DOHH2 (cell line): ENCODE measurements around the gene BATF2.

Source experiments
- H3F3A ChIP-seq: fragments of 200-600 bp; sonication (generic), shearing (Covaris generic); 2 replicates; pipeline ENCODE4 v1.6.0; 2016; ENCODE audit warnings: antibody characterized with exemption, mild to moderate bottlenecking; ENCODE audit not compliant: control insufficient read depth, insufficient read depth
- H3K27ac ChIP-seq: fragments of 200-600 bp; sonication (generic); 2 replicates; pipeline ENCODE4 v1.5.1; 2014; ENCODE audit warnings: low read depth, mild to moderate bottlenecking, low read length, moderate library complexity
- H3K27me3 ChIP-seq: fragments of 200-600 bp; sonication (generic); 2 replicates; pipeline ENCODE4 v1.6.1; 2014; ENCODE audit warnings: mild to moderate bottlenecking, low read length, mixed read lengths; ENCODE audit not compliant: control insufficient read depth
- H3K36me3 ChIP-seq: fragments of 200-600 bp; sonication (generic); 2 replicates; pipeline ENCODE4 v1.6.1; 2014; ENCODE audit warnings: mild to moderate bottlenecking, low read length, moderate library complexity, mixed read lengths; ENCODE audit not compliant: control insufficient read depth
- H3K4me1 ChIP-seq: fragments of 200-600 bp; sonication (generic); 2 replicates; pipeline ENCODE4 v1.6.1; 2014; ENCODE audit warnings: mild to moderate bottlenecking, low read length, mixed read lengths; ENCODE audit not compliant: control insufficient read depth
- H3K4me2 ChIP-seq: fragments of 200-600 bp; sonication (generic); 2 replicates; pipeline ENCODE4 v1.6.0; 2014; ENCODE audit warnings: mild to moderate bottlenecking, low read length, moderate library complexity
- H3K4me3 ChIP-seq: fragments of 200-600 bp; sonication (generic); 2 replicates; pipeline ENCODE4 v1.5.1; 2014; ENCODE audit warnings: mild to moderate bottlenecking, low read length, mixed read lengths
- H3K79me2 ChIP-seq: fragments of 200-600 bp; sonication (generic); 2 replicates; pipeline ENCODE4 v1.6.1; 2014; ENCODE audit warnings: mild to moderate bottlenecking, low read length, mixed read lengths; ENCODE audit not compliant: control insufficient read depth
- H3K9me2 ChIP-seq: fragments of 200-600 bp; sonication (generic); replicated peaks from 2 replicates; pipeline ENCODE4 v1.6.1; 2014; ENCODE audit warnings: mild to moderate bottlenecking, low read length, mixed read lengths; ENCODE audit not compliant: control insufficient read depth
- H3K9me3 ChIP-seq: fragments of 200-600 bp; sonication (generic); 2 replicates; pipeline ENCODE4 v1.6.1; 2014; ENCODE audit warnings: antibody characterized with exemption, low read length, mixed read lengths; ENCODE audit not compliant: control insufficient read depth, insufficient read depth
- H4K20me1 ChIP-seq: fragments of 200-600 bp; sonication (generic); 2 replicates; pipeline ENCODE4 v1.6.0; 2014; ENCODE audit warnings: low read depth, mild to moderate bottlenecking, antibody characterized with exemption, low read length, moderate library complexity; ENCODE audit not compliant: control insufficient read depth, insufficient read depth
- CTCF ChIP-seq: fragments of 200-600 bp; sonication (generic); IDR thresholded peaks from one replicate; pipeline ENCODE4 v1.5.1; 2014; ENCODE audit warnings: antibody characterized with exemption, mild to moderate bottlenecking, low read depth, low read length; ENCODE audit not compliant: poor library complexity, severe bottlenecking
- EZH2phosphoT487 ChIP-seq: fragments of 200-600 bp; sonication (generic); IDR thresholded peaks from 2 replicates; pipeline ENCODE4 v1.6.1; 2017; ENCODE audit warnings: borderline replicate concordance, mild to moderate bottlenecking, antibody characterized with exemption, low read length, moderate library complexity, mixed read lengths

BATF2 gene

GRCh38 chr11:64960719-64961118, 36.1 kb downstream of the BATF2 start:
- no peaks in the 10 kb centered on the region for H3K9me3 ChIP-seq
- H3K9me2 ChIP-seq: no peaks in the 10 kb centered on the region
- no peaks in the 10 kb centered on the region for H3K27me3 ChIP-seq
- no peak overlapping the region for H3K27ac ChIP-seq
- no peak overlapping the region for H3K4me3 ChIP-seq
- H3K36me3 ChIP-seq: no peaks in the 10 kb centered on the region
- TF ChIP-seq CTCF (no peak), EZH2phosphoT487 (no peak)
- H3K4me1 ChIP-seq: peaks cover 16% of the 10 kb centered on the region
- H3K79me2 ChIP-seq: no peaks in the 10 kb centered on the region
- no peaks in the 10 kb centered on the region for H4K20me1 ChIP-seq
- H3F3A ChIP-seq: no peaks in the 10 kb centered on the region
- no peak overlapping the region for H3K4me2 ChIP-seq

DNA sequence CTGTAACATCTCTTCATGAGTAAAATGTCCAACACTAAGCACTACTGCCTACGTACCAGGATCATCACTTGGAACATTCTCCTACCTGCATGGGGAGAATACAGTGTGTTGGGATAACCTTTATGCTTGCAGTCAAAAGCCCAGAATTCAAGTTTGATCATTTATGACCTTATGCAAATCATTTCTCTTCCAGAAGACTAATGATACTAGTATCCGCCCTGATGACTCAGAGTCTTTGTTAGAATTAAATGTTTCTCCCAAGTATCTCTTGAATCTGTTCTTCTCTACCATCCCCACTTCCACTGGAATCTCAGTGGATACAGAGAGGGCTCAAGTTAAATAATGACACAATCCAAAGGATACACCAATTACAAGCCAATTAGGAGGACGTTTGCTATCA, 37.3 kb downstream of the BATF2 start:
- H3K9me2 ChIP-seq: no peaks in the 10 kb centered on the region
- H3K4me3 ChIP-seq: no peak overlapping the region
- H3K4me2 ChIP-seq: 0 out of 2 replicates have a peak overlapping the region, but pooled peaks have one; percentile 0
- H3K4me1 ChIP-seq: peaks cover 9% of the 10 kb centered on the region
- H3K36me3 ChIP-seq: no peaks in the 10 kb centered on the region
- no peaks in the 10 kb centered on the region for H3K27me3 ChIP-seq
- TF ChIP-seq CTCF (no peak), EZH2phosphoT487 (no peak)
- no peaks in the 10 kb centered on the region for H3K9me3 ChIP-seq
- H3K79me2 ChIP-seq: no peaks in the 10 kb centered on the region
- no peak overlapping the region for H3K27ac ChIP-seq
- no peaks in the 10 kb centered on the region for H3F3A ChIP-seq
- H4K20me1 ChIP-seq: no peaks in the 10 kb centered on the region

GRCh38 chr11:64954201-64954600, 42.6 kb downstream of the BATF2 start:
- TF ChIP-seq CTCF (no peak), EZH2phosphoT487 (no peak)
- H3K4me3 ChIP-seq: no peak overlapping the region
- H3K36me3 ChIP-seq: no peaks in the 10 kb centered on the region

GRCh38 chr11:64951529-64951928, 45.2 kb downstream of the BATF2 start:
- Histone ChIP-seq H3K27ac (no peak overlapping the region), H4K20me1 (no peaks in the 10 kb centered on the region), H3K27me3 (no peaks in the 10 kb centered on the region), H3K4me3 (no peak overlapping the region), H3K4me2 (no peak overlapping the region), H3K79me2 (no peaks in the 10 kb centered on the region), H3K4me1 (peaks cover 7% of the 10 kb centered on the region), H3K9me2 (no peaks in the 10 kb centered on the region), H3K36me3 (no peaks in the 10 kb centered on the region), H3F3A (no peaks in the 10 kb centered on the region; the same call in 1 of the 2 replicates), H3K9me3 (no peaks in the 10 kb centered on the region)
- TF ChIP-seq CTCF (no peak), EZH2phosphoT487 (no peak)

More at GRCh38 chr11:64954201-64954600, 42.6 kb downstream of the BATF2 start:
- no peaks in the 10 kb centered on the region for H3K27me3 ChIP-seq
- H3K9me3 ChIP-seq: no peaks in the 10 kb centered on the region
- no peaks in the 10 kb centered on the region; the same call in 1 of the 2 replicates for H3F3A ChIP-seq
- H3K9me2 ChIP-seq: no peaks in the 10 kb centered on the region
- no peak overlapping the region for H3K4me2 ChIP-seq
- peaks cover 2% of the 10 kb centered on the region for H3K4me1 ChIP-seq
- H3K27ac ChIP-seq: no peak overlapping the region
- no peaks in the 10 kb centered on the region for H4K20me1 ChIP-seq
- H3K79me2 ChIP-seq: no peaks in the 10 kb centered on the region
